ENCODE results near the gene ALG14. TPM values are rescaled to one million over a fixed set of nuclear protein-coding genes. Genes with fewer than 3 reads are reported as not detected.

Gene ALG14
- total and polyA plus RNA-seq, 2 of the 4 experiments (the other 2 are of a cell fraction) = 1.7 to 2.0 TPM

- Histone ChIP-seq H4K91ac (ENCODE audit: insufficient read depth, low read depth, low read length) (no peak overlapping the region), H3K27me3 (ENCODE audit: control insufficient read depth, insufficient read depth, low read length) (no peaks in the 10 kb centered on the region), H3K56ac (ENCODE audit: extremely low read depth, insufficient read depth, low read length) (no peak overlapping the region), H4K8ac (ENCODE audit: low read depth in 2 of 2, low read length in 2 of 2) (no peak overlapping the region), H3K27ac (ENCODE audit: insufficient read depth, low read length) (no peak overlapping the region), H3K4me2 (ENCODE audit: low read depth, low read length) (no peak overlapping the region), H3K4ac (ENCODE audit: low read depth, low read length) (no peak overlapping the region), H4K5ac (ENCODE audit: low read depth, low read length) (no peak overlapping the region), H2BK15ac (ENCODE audit: low read depth, low read length) (no peak overlapping the region; the same call in 2 of the 3 replicates), H2BK120ac (ENCODE audit: low read depth, low read length) (peak overlapping the region; percentile 31; the same call in 1 of the 2 replicates), H3K4me1 (ENCODE audit: control insufficient read depth, insufficient read depth, low read length) (peaks cover 8% of the 10 kb centered on the region), H3K9ac (ENCODE audit: low read depth, low read length) (no peak overlapping the region), H3K79me1 (ENCODE audit: low read depth in 1 of 2, low read length in 2 of 2) (peaks cover 0 to 4% of the 10 kb centered on the region in 2 experiments; a peak in 1 of 4 replicates), H3K9me1 (ENCODE audit: insufficient read depth, low read length) (peaks cover 2% of the 10 kb centered on the region; the same call in 1 of the 2 replicates), H2BK5ac (ENCODE audit: low read depth, low read length, poor library complexity, severe bottlenecking) (no peak overlapping the region), H2AK5ac (ENCODE audit: low read depth, low read length) (peak overlapping the region; percentile 60; the same call in 1 of the 2 replicates), H2AFZ (replicated peaks; ENCODE audit: low read length, poor library complexity) (no peak overlapping the region), H3K4me3 (ENCODE audit: insufficient read depth, low read depth, low read length) (no peak overlapping the region), H2BK20ac (ENCODE audit: low read depth, low read length) (no peak overlapping the region; the same call in 1 of the 2 replicates), H3K23ac (ENCODE audit: low read depth, low read length) (0 out of 2 replicates have a peak overlapping the region, but pooled peaks have one; percentile 34), H3K9me3 (ENCODE audit: control insufficient read depth, insufficient read depth, low read length) (no peaks in the 10 kb centered on the region), H4K20me1 (ENCODE audit: insufficient read depth, low read length) (no peaks in the 10 kb centered on the region), H2AK9ac (replicated peaks; ENCODE audit: low read depth, low read length, poor library complexity) (no peak overlapping the region), H3K14ac (replicated peaks; ENCODE audit: low read depth, low read length) (no peak overlapping the region), H3K18ac (ENCODE audit: low read depth, low read length) (no peak overlapping the region), H3K36me3 (ENCODE audit: control insufficient read depth, insufficient read depth, low read length) (no peaks in the 10 kb centered on the region)
- ATAC-seq (ENCODE audit: low read depth) = no peak
- intact Hi-C loops (cut with micrococcal nuclease) (no loop called here), dilution Hi-C loops (cut with HindIII; ENCODE audit: low sequenced_read_pairs, unreplicated experiment) (no loop called here), in situ Hi-C loops (cut with MboI; ENCODE audit: low sequenced_read_pairs) (no loop called here)
- ChIA-PET POLR2A (ENCODE audit: unreplicated experiment) (no interaction called here), CTCF (no interaction called here)
- TF ChIP-seq MXI1 (IDR thresholded peaks at IDR 0.05; ENCODE audit: borderline replicate concordance, low read depth, low read length) (no peak), CHD1 (IDR thresholded peaks at IDR 0.05; ENCODE audit: low read depth, low read length) (no peak), NFE2L2 (IDR thresholded peaks at IDR 0.05; ENCODE audit: low read depth, low read length) (no peak)
- DNase-seq = no peak
- BruUV-seq (replicated peaks) = no TSS peak
- no CpG with 5 or more reads among the region's 2 CpGs for WGBS, 2 experiments (ENCODE audit: extremely low coverage in 2 of 2, insufficient read length in 1 of 2)
Measured at GRCh38 chr1:94992863-94993563, 79.7 kb downstream of the ALG14 start.
